Stimulated activated naive B cell treated with anti-CD40 and anti-IgM and Interleukin-4, amounts not matched to agents 10 μg/mL and 1 μg/mL and 100 μg/mL, for 72 hours (primary cell): ENCODE measurements around the gene EDARADD.
"Not testable (repeated sequence)": the region's sequence is repeated elsewhere in the genome, so short reads cannot be mapped to it uniquely, and the experiment has no call there.

ENCODE experiments used
- ATAC-seq, 2 donors: fragments of 150-1000 bp; cut with Tn5 transposase; replicated peaks; 2 replicates each; pipeline ENCODE4 v1.10.0; 2021; ENCODE audit warnings: moderate library complexity in 1 of 2
- DNase-seq: peaks from one replicate; pipeline ENCODE4 v3.0.0; 2021
- H3K27ac Mint-ChIP-seq: one replicate; pipeline ENCODE4 v1.8.0; 2022; ENCODE audit warnings: mild to moderate bottlenecking, mixed read lengths
- H3K27me3 Mint-ChIP-seq, 2 donors: one replicate each; pipeline ENCODE4 v1.8.0; 2022; ENCODE audit warnings: mixed read lengths in 2 of 2
- H3K36me3 Mint-ChIP-seq, 2 donors: one replicate each; pipeline ENCODE4 v1.8.0; 2022; ENCODE audit warnings: mixed read lengths in 2 of 2, mild to moderate bottlenecking in 1 of 2
- H3K4me1 Mint-ChIP-seq, 2 donors: one replicate each; pipeline ENCODE4 v1.8.0; 2022; ENCODE audit warnings: mixed read lengths in 2 of 2, mild to moderate bottlenecking in 1 of 2
- H3K4me3 Mint-ChIP-seq, 2 donors: one replicate each; pipeline ENCODE4 v1.8.0; 2022; ENCODE audit warnings: mild to moderate bottlenecking in 2 of 2, mixed read lengths in 2 of 2, moderate library complexity in 1 of 2
- H3K9me3 Mint-ChIP-seq, 2 donors: one replicate each; pipeline ENCODE4 v1.8.0; 2022; ENCODE audit warnings: mixed read lengths in 2 of 2, mild to moderate bottlenecking in 1 of 2

EDARADD gene

GRCh38 chr1:236468625-236469024 lies 74.5 kb downstream of the EDARADD start:
- no peak overlapping the region for H3K27ac Mint-ChIP-seq
- H3K4me3 Mint-ChIP-seq = no peak overlapping the region

GRCh38 chr1:236469466-236469865 lies 75.4 kb downstream of the EDARADD start:
- peaks cover 0 to 11% of the 10 kb centered on the region in 2 donors for H3K36me3 Mint-ChIP-seq
- ATAC-seq (no peak), DNase-seq (no peak)
- no peak overlapping the region for H3K4me3 Mint-ChIP-seq
- no peak overlapping the region for H3K27ac Mint-ChIP-seq
- no peaks in the 10 kb centered on the region for H3K9me3 Mint-ChIP-seq
- H3K4me1 Mint-ChIP-seq = peaks cover 24 to 29% of the 10 kb centered on the region in 2 donors
- H3K27me3 Mint-ChIP-seq = peaks cover 38 to 44% of the 10 kb centered on the region in 2 donors

More at GRCh38 chr1:236468625-236469024, 74.5 kb downstream of the EDARADD start:
- Mint-ChIP-seq H3K36me3 (peaks cover 0 to 11% of the 10 kb centered on the region in 2 donors), H3K4me1 (peaks cover 24 to 30% of the 10 kb centered on the region in 2 donors), H3K27me3 (peaks cover 45 to 47% of the 10 kb centered on the region in 2 donors), H3K9me3 (no peaks in the 10 kb centered on the region)
- DNase-seq = no peak
- ATAC-seq = no peak

- peaks cover 28 to 33% of the 10 kb centered on the region in 2 donors for H3K27me3 Mint-ChIP-seq
- peaks cover 8 to 13% of the 10 kb centered on the region in 2 donors for H3K4me1 Mint-ChIP-seq
- H3K36me3 Mint-ChIP-seq = peaks cover 0 to 4% of the 10 kb centered on the region in 2 donors
- H3K9me3 Mint-ChIP-seq = no peaks in the 10 kb centered on the region
- H3K4me3 Mint-ChIP-seq = no peak overlapping the region
- no peak overlapping the region for H3K27ac Mint-ChIP-seq
- ATAC-seq (no peak), DNase-seq (no peak)
Measured at GRCh38 chr1:236471096-236471495, 77.0 kb downstream of the EDARADD start.

- Mint-ChIP-seq H3K4me3 (no peak overlapping the region), H3K27me3 (peaks cover 22 to 29% of the 10 kb centered on the region in 2 donors), H3K27ac (no peak overlapping the region), H3K4me1 (peaks cover 3 to 7% of the 10 kb centered on the region in 2 donors), H3K9me3 (no peaks in the 10 kb centered on the region), H3K36me3 (no peaks in the 10 kb centered on the region)
- ATAC-seq (no peak), DNase-seq (no peak)
Measured at GRCh38 chr1:236471653-236472052, 77.6 kb downstream of the EDARADD start.

GRCh38 chr1:236472850-236473788 lies 79.0 kb downstream of the EDARADD start:
- H3K4me3 Mint-ChIP-seq = no peak overlapping the region
- peaks cover 3 to 6% of the 10 kb centered on the region in 2 donors for H3K4me1 Mint-ChIP-seq
- H3K27me3 Mint-ChIP-seq = peaks cover 8 to 22% of the 10 kb centered on the region in 2 donors
- H3K36me3 Mint-ChIP-seq = peaks cover 0 to 3% of the 10 kb centered on the region in 2 donors
- DNase-seq (no peak), ATAC-seq (no peak)
- H3K9me3 Mint-ChIP-seq = no peaks in the 10 kb centered on the region
- no peak overlapping the region for H3K27ac Mint-ChIP-seq

- no peaks in the 10 kb centered on the region for H3K9me3 Mint-ChIP-seq
- ATAC-seq = no peak
- H3K36me3 Mint-ChIP-seq = peaks cover 0 to 3% of the 10 kb centered on the region in 2 donors
- H3K27ac Mint-ChIP-seq = no peak overlapping the region
- H3K4me1 Mint-ChIP-seq = peaks cover 0 to 2% of the 10 kb centered on the region in 2 donors
- DNase-seq = no peak
- peaks cover 7 to 19% of the 10 kb centered on the region in 2 donors for H3K27me3 Mint-ChIP-seq
- no peak overlapping the region for H3K4me3 Mint-ChIP-seq
Measured at GRCh38 chr1:236476019-236476418, 81.9 kb downstream of the EDARADD start.

GRCh38 chr1:236480758-236481436 lies 86.8 kb downstream of the EDARADD start:
- no peaks in the 10 kb centered on the region for H3K4me1 Mint-ChIP-seq
- H3K27me3 Mint-ChIP-seq = peaks cover 0 to 5% of the 10 kb centered on the region in 2 donors
- no peaks in the 10 kb centered on the region for H3K9me3 Mint-ChIP-seq
- H3K4me3 Mint-ChIP-seq = no peak overlapping the region
- DNase-seq (no peak), ATAC-seq (no peak)
- H3K27ac Mint-ChIP-seq = no peak overlapping the region
- peaks cover 0 to 3% of the 10 kb centered on the region in 2 donors for H3K36me3 Mint-ChIP-seq

GRCh38 chr1:236484310-236484971 lies 90.4 kb downstream of the EDARADD start:
- H3K9me3 Mint-ChIP-seq = no peaks in the 10 kb centered on the region
- H3K27ac Mint-ChIP-seq = no peak overlapping the region
- no peaks in the 10 kb centered on the region for H3K4me1 Mint-ChIP-seq
- no peak for ATAC-seq
- DNase-seq = no peak
- H3K4me3 Mint-ChIP-seq = no peak overlapping the region
- H3K27me3 Mint-ChIP-seq = no peaks in the 10 kb centered on the region
- H3K36me3 Mint-ChIP-seq = no peaks in the 10 kb centered on the region

- Mint-ChIP-seq H3K36me3 (no peaks in the 10 kb centered on the region), H3K27me3 (peaks cover 8 to 13% of the 10 kb centered on the region in 2 donors), H3K9me3 (no peaks in the 10 kb centered on the region), H3K27ac (no peak overlapping the region), H3K4me3 (no peak overlapping the region), H3K4me1 (peaks cover 2 to 10% of the 10 kb centered on the region in 2 donors)
- ATAC-seq (no peak), DNase-seq (no peak)
Measured at GRCh38 chr1:236486356-236487002, 92.4 kb downstream of the EDARADD start.

GRCh38 chr1:236489161-236489560 lies 95.1 kb downstream of the EDARADD start:
- peaks cover 21 to 32% of the 10 kb centered on the region in 2 donors for H3K27me3 Mint-ChIP-seq
- H3K9me3 Mint-ChIP-seq, H3K4me1 Mint-ChIP-seq, DNase-seq, H3K27ac Mint-ChIP-seq, H3K36me3 Mint-ChIP-seq, H3K4me3 Mint-ChIP-seq, ATAC-seq: not testable (repeated sequence)

GRCh38 chr1:236489710-236490377 lies 95.8 kb downstream of the EDARADD start:
- no peak overlapping the region for H3K27ac Mint-ChIP-seq
- no peak for DNase-seq
- peaks cover 2 to 10% of the 10 kb centered on the region in 2 donors for H3K4me1 Mint-ChIP-seq
- ATAC-seq = peak; percentile 66 to 80
- no peaks in the 10 kb centered on the region for H3K36me3 Mint-ChIP-seq
- H3K9me3 Mint-ChIP-seq = no peaks in the 10 kb centered on the region
- peaks cover 21 to 38% of the 10 kb centered on the region in 2 donors for H3K27me3 Mint-ChIP-seq
- H3K4me3 Mint-ChIP-seq = no peak overlapping the region

GRCh38 chr1:236491469-236492136 lies 97.5 kb downstream of the EDARADD start:
- Mint-ChIP-seq H3K9me3 (no peaks in the 10 kb centered on the region), H3K36me3 (no peaks in the 10 kb centered on the region), H3K4me1 (peaks cover 2 to 10% of the 10 kb centered on the region in 2 donors), H3K4me3 (no peak overlapping the region), H3K27ac (no peak overlapping the region), H3K27me3 (peaks cover 28 to 53% of the 10 kb centered on the region in 2 donors)
- DNase-seq (no peak), ATAC-seq (no peak)

- Mint-ChIP-seq H3K27me3 (peaks cover 30 to 56% of the 10 kb centered on the region in 2 donors), H3K36me3 (no peaks in the 10 kb centered on the region)
Measured at GRCh38 chr1:236492378-236492777, 98.3 kb downstream of the EDARADD start.

More at GRCh38 chr1:236492378-236492777, 98.3 kb downstream of the EDARADD start:
- ATAC-seq (no peak), DNase-seq (no peak)
- peaks cover 2 to 10% of the 10 kb centered on the region in 2 donors for H3K4me1 Mint-ChIP-seq
- H3K9me3 Mint-ChIP-seq = no peaks in the 10 kb centered on the region
- no peak overlapping the region for H3K4me3 Mint-ChIP-seq
- H3K27ac Mint-ChIP-seq = no peak overlapping the region
